Chondrocyte (in vitro differentiated cells): Measurements from ENCODE around the gene ERP44. TPM values are rescaled to one million over a fixed set of nuclear protein-coding genes. Genes with fewer than 3 reads are reported as not detected.

Source experiments
- DNase-seq: peaks from one replicate; pipeline ENCODE4 v3.0.0; 2021; ENCODE audit warnings: mixed read lengths, low spot score
- H3K27ac Mint-ChIP-seq: one replicate; pipeline ENCODE4 v1.8.0; 2021; ENCODE audit warnings: mild to moderate bottlenecking, moderate library complexity, mixed read lengths; ENCODE audit not compliant: unreplicated experiment
- H3K27me3 Mint-ChIP-seq: 2 replicates; pipeline ENCODE4 v1.8.0; 2021; ENCODE audit warnings: low read depth, mixed read lengths
- H3K36me3 Mint-ChIP-seq: 2 replicates; pipeline ENCODE4 v1.8.0; 2021; ENCODE audit warnings: low read depth, mixed read lengths
- H3K4me1 Mint-ChIP-seq: 2 replicates; pipeline ENCODE4 v1.8.0; 2021; ENCODE audit warnings: low read depth, mild to moderate bottlenecking, mixed read lengths
- H3K4me3 Mint-ChIP-seq: one replicate; pipeline ENCODE4 v1.8.0; 2021; ENCODE audit warnings: mild to moderate bottlenecking, moderate library complexity, mixed read lengths; ENCODE audit not compliant: unreplicated experiment
- H3K9me3 Mint-ChIP-seq: 2 replicates; pipeline ENCODE4 v1.8.0; 2021; ENCODE audit warnings: low read depth, mixed read lengths
- total RNA-seq: library from RNA; stranded (reverse); gene quantifications from 3 replicates; pipeline ENCODE4 v1.2.1, GENCODE V29; 2021
- TF ChIP-seq, protein P1 (sequence below): fragments of 200-600 bp; sonication (generic); IDR thresholded peaks from 2 replicates; pipeline ENCODE4 v1.5.0; 2021; ENCODE audit warnings: antibody characterized with exemption, mild to moderate bottlenecking, moderate library complexity

The ERP44 gene
- total RNA-seq, 1 donor from 2014 or later: 16.6 TPM

- Mint-ChIP-seq H3K36me3 (peaks cover 29% of the 10 kb centered on the region), H3K27me3 (no peaks in the 10 kb centered on the region)
Observed at GRCh38 chr9:99986642-99987041, 112.2 kb downstream of the ERP44 start.

GRCh38 chr9:99980598-99980997 lies 118.2 kb downstream of the ERP44 start:
- peaks cover 8% of the 10 kb centered on the region for H3K4me1 Mint-ChIP-seq
- DNase-seq: no peak
- H3K9me3 Mint-ChIP-seq: no peaks in the 10 kb centered on the region
- no peaks in the 10 kb centered on the region for H3K27me3 Mint-ChIP-seq
- no peak overlapping the region for H3K27ac Mint-ChIP-seq
- H3K4me3 Mint-ChIP-seq: no peak overlapping the region
- TF ChIP-seq, protein P1, sequence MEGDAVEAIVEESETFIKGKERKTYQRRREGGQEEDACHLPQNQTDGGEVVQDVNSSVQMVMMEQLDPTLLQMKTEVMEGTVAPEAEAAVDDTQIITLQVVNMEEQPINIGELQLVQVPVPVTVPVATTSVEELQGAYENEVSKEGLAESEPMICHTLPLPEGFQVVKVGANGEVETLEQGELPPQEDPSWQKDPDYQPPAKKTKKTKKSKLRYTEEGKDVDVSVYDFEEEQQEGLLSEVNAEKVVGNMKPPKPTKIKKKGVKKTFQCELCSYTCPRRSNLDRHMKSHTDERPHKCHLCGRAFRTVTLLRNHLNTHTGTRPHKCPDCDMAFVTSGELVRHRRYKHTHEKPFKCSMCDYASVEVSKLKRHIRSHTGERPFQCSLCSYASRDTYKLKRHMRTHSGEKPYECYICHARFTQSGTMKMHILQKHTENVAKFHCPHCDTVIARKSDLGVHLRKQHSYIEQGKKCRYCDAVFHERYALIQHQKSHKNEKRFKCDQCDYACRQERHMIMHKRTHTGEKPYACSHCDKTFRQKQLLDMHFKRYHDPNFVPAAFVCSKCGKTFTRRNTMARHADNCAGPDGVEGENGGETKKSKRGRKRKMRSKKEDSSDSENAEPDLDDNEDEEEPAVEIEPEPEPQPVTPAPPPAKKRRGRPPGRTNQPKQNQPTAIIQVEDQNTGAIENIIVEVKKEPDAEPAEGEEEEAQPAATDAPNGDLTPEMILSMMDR: no peak
- H3K36me3 Mint-ChIP-seq: peaks cover 7% of the 10 kb centered on the region

More at GRCh38 chr9:99986642-99987041, 112.2 kb downstream of the ERP44 start:
- TF ChIP-seq, protein P1: no peak
- Mint-ChIP-seq H3K4me3 (no peak overlapping the region), H3K4me1 (peaks cover 6% of the 10 kb centered on the region), H3K9me3 (peaks cover 23% of the 10 kb centered on the region), H3K27ac (no peak overlapping the region)
- no peak for DNase-seq

DNA sequence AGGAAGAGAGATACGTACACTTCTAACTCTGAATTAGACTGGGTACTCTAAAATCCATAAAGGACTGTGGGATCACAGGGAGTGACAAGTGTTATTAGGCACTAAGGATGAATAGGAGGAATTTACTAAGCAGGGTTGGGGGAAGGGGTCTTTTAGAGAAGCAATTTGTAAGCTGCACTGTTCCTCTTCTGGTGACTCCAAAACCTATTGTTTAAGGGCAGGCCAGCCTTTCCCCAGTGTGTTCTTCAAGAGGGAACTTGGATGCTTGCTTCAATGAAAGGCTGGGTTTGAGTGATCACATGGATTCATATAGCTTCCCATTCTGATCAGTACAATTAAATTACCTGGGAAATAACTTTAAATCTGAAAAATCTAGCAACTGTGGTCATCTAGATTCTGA lies 120.6 kb downstream of the ERP44 start:
- TF ChIP-seq, protein P1: no peak
- H3K4me1 Mint-ChIP-seq: peaks cover 8% of the 10 kb centered on the region
- no peaks in the 10 kb centered on the region for H3K9me3 Mint-ChIP-seq
- H3K4me3 Mint-ChIP-seq: no peak overlapping the region
- no peak for DNase-seq
- no peaks in the 10 kb centered on the region for H3K27me3 Mint-ChIP-seq
- H3K36me3 Mint-ChIP-seq: peaks cover 6% of the 10 kb centered on the region
- no peak overlapping the region for H3K27ac Mint-ChIP-seq

DNA sequence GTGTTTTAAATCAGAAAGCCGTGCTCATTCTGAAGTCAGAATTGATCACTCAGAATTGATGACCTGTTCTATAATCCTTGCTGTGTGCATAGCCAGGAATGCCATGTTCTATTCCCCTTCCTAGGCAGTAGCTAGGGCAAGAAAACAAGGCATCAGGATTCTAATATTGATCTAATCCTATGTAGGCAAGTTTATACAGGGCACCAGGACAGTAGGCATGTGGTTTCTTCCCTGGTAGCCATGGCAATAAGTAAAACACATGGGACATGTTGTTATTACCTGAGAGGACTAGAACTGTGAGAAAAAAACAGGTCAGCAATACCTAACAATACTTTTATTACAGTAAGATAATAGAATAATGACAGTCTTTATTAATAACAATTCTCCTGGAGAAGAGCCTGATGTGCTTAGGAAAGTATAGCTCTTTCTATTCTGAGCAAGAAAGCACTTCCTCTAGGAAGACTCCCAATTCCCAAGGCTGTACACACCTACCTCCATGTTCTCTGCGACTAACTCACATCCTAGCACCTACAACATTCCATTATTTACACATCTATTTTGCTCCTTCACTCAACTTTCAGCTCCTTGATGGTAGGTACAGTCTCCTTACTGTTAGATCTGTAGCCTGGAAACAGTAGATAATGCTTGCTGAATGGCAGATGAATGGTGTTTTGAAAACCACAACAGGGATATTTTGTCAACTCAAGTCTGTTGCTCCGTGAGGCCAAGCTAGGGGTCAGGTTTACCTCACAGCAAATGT lies 121.6 kb downstream of the ERP44 start:
- DNase-seq: no peak
- peaks cover 7% of the 10 kb centered on the region for H3K4me1 Mint-ChIP-seq
- no peak overlapping the region for H3K4me3 Mint-ChIP-seq
- no peak overlapping the region for H3K27ac Mint-ChIP-seq
- TF ChIP-seq, protein P1: no peak
- no peaks in the 10 kb centered on the region for H3K27me3 Mint-ChIP-seq
- peaks cover 6% of the 10 kb centered on the region for H3K36me3 Mint-ChIP-seq
- no peaks in the 10 kb centered on the region for H3K9me3 Mint-ChIP-seq

DNA sequence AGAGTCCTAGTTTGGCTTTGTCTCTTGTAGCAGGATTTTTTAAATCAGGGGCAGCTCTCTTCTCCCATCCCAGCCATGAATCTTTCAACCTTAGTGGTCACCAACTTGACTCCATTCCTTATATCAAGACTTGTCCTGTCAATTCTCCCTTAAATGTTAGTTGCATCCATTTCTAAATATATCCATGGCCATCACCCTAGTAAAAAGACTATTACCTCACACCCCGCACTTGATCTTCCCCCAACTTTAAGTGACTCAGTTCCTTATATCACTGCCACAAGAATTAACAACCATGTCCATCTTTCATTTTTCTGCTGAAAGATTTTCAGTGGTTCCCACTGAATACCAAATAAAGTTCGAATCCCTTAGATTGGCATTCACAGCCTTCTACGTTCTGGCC lies 125.3 kb downstream of the ERP44 start:
- Mint-ChIP-seq H3K9me3 (no peaks in the 10 kb centered on the region), H3K27ac (no peak overlapping the region), H3K4me1 (no peaks in the 10 kb centered on the region), H3K36me3 (peaks cover 7% of the 10 kb centered on the region), H3K4me3 (no peak overlapping the region), H3K27me3 (no peaks in the 10 kb centered on the region)
- TF ChIP-seq, protein P1: no peak
- no peak for DNase-seq
